Bladder microvascular endothelial cell (primary cell): ENCODE measurements around the gene FBF1. TPM values are rescaled to one million over a fixed set of nuclear protein-coding genes. Genes with fewer than 3 reads are reported as not detected.

Source experiments
- total RNA-seq: library from RNA; depleted of rRNA; stranded (reverse); fragments of >200 nt; gene quantifications from 2 replicates; pipeline ENCODE4 v1.2.3, GENCODE V29; 2014

FBF1 gene
- total RNA-seq, result 4.7 and 9.1 TPM in 2 replicates

GRCh38 chr17:75940727-75941441 lies at the start of gene FBF1:
FBF1 (minus strand) TSS chr17:75941042; CDS start chr17:75938149, 2,893 bp downstream.

GRCh38 chr17:75978938-75979704 lies 38.3 kb upstream of the FBF1 start, which contains the start of the genes ACOX1 and TEN1:
ACOX1 (minus strand) TSS chr17:75979166; CDS start chr17:75979073, 93 bp downstream.
TEN1 (plus strand) TSS chr17:75979240; CDS start chr17:75986193, 6,953 bp downstream.

GRCh38 chr17:75904749-75905521 lies 35.9 kb downstream of the FBF1 start, which contains the start of gene MRPL38:
MRPL38 (minus strand) TSS chr17:75904884; CDS start chr17:75904875, 9 bp downstream.

GRCh38 chr17:75896415-75897159 lies 44.3 kb downstream of the FBF1 start, which contains the start of gene TRIM65:
TRIM65 (minus strand) TSS chr17:75896951; CDS start chr17:75896937, 14 bp downstream.

GRCh38 chr17:75878174-75878998 lies 62.5 kb downstream of the FBF1 start, which contains the start of gene TRIM47:
TRIM47 (minus strand) TSS chr17:75878581; CDS start chr17:75878548, 33 bp downstream.

Other genes with a start within 250 kb of the FBF1 start
- 8.6 and 22.9 TPM in 2 replicates for gene ITGB4, start 219.6 kb downstream of the FBF1 start, total RNA-seq
- gene GALK1, start 175.8 kb downstream of the FBF1 start, total RNA-seq, result 57.1 and 85.5 TPM in 2 replicates
- gene UNK, start 156.2 kb downstream of the FBF1 start, total RNA-seq, result 6.8 and 22.8 TPM in 2 replicates
- 0.97 and 4.7 TPM in 2 replicates for gene UNC13D, start 96.6 kb downstream of the FBF1 start, total RNA-seq
- gene WBP2, start 85.7 kb downstream of the FBF1 start, total RNA-seq, result 13.8 and 44.6 TPM in 2 replicates
- 65.4 and 91.7 TPM in 2 replicates for gene TRIM47, start 62.5 kb downstream of the FBF1 start, total RNA-seq
- gene TRIM65, start 44.1 kb downstream of the FBF1 start, total RNA-seq, result 20.1 and 23.0 TPM in 2 replicates
- gene MRPL38, start 36.2 kb downstream of the FBF1 start, total RNA-seq, result 27.4 and 33.4 TPM in 2 replicates
- 46.3 and 82.1 TPM in 2 replicates for gene ACOX1, start 38.1 kb upstream of the FBF1 start, total RNA-seq
- gene TEN1, start 38.2 kb upstream of the FBF1 start, total RNA-seq, result 15.2 and 16.0 TPM in 2 replicates
- 0.81 and 2.7 TPM in 2 replicates for gene CDK3, start 59.8 kb upstream of the FBF1 start, total RNA-seq
- under 0.01 TPM in 1 of 2 replicates, not detected in the other for gene EVPL, start 86.3 kb upstream of the FBF1 start, total RNA-seq
- gene SRP68, start 131.5 kb upstream of the FBF1 start, total RNA-seq, result 25.1 and 54.9 TPM in 2 replicates
- 0.16 TPM in 1 of 2 replicates, not detected in the other for gene GALR2, start 133.7 kb upstream of the FBF1 start, total RNA-seq
- not detected in 2 replicates for gene ZACN, start 138.1 kb upstream of the FBF1 start, total RNA-seq
- 51.8 and 129 TPM in 2 replicates for gene EXOC7, start 162.7 kb upstream of the FBF1 start, total RNA-seq
- under 0.01 TPM in 1 of 2 replicates, not detected in the other for gene FOXJ1, start 200.2 kb upstream of the FBF1 start, total RNA-seq